NOMO-1 (cell line): Measurements from ENCODE around the gene TWIST2.

Source experiments
- DNase-seq, 2 experiments: peaks; one replicate each; lab custom pipeline; 2025; ENCODE audit not compliant: unreplicated experiment in 2 of 2; lab: John Stamatoyannopoulos, UW

The TWIST2 gene

GRCh38 chr2:238887616-238888015 is 39.7 kb downstream of the TWIST2 start:
- DNase-seq: no peak

- DNase-seq: no peak
Observed at GRCh38 chr2:238888781-238889180, 40.9 kb downstream of the TWIST2 start.

GRCh38 chr2:238890131-238890530 is 42.2 kb downstream of the TWIST2 start:
- DNase-seq: no peak

- DNase-seq: no peak
Observed at GRCh38 chr2:238890618-238891456, 43.0 kb downstream of the TWIST2 start.

GRCh38 chr2:238891457-238892203 is 43.7 kb downstream of the TWIST2 start:
- no peak for DNase-seq

- no peak for DNase-seq
Observed at GRCh38 chr2:238892204-238892500, 44.3 kb downstream of the TWIST2 start.

- no peak for DNase-seq
Observed at GRCh38 chr2:238892796-238893195, 44.9 kb downstream of the TWIST2 start.

GRCh38 chr2:238893349-238894000 is 45.6 kb downstream of the TWIST2 start:
- DNase-seq: no peak

GRCh38 chr2:238894226-238894949 is 46.5 kb downstream of the TWIST2 start:
- no peak for DNase-seq

- DNase-seq: no peak
Observed at GRCh38 chr2:238894950-238895298, 47.0 kb downstream of the TWIST2 start.

GRCh38 chr2:238895361-238895882 is 47.5 kb downstream of the TWIST2 start:
- DNase-seq: no peak

- DNase-seq: no peak
Observed at GRCh38 chr2:238895891-238896600, 48.2 kb downstream of the TWIST2 start.

- DNase-seq: no peak
Observed at GRCh38 chr2:238896641-238897040, 48.8 kb downstream of the TWIST2 start.

GRCh38 chr2:238897122-238897880 is 49.4 kb downstream of the TWIST2 start:
- no peak for DNase-seq

- DNase-seq: no peak
Observed at GRCh38 chr2:238897911-238898311, 50.0 kb downstream of the TWIST2 start.

- no peak for DNase-seq
Observed at GRCh38 chr2:238898534-238899281, 50.8 kb downstream of the TWIST2 start.

- no peak for DNase-seq
Observed at GRCh38 chr2:238899386-238899785, 51.5 kb downstream of the TWIST2 start.

GRCh38 chr2:238900511-238900910 is 52.6 kb downstream of the TWIST2 start:
- no peak for DNase-seq
